Measurements from ENCODE around the gene CDK6.

CDK6 gene

DNA sequence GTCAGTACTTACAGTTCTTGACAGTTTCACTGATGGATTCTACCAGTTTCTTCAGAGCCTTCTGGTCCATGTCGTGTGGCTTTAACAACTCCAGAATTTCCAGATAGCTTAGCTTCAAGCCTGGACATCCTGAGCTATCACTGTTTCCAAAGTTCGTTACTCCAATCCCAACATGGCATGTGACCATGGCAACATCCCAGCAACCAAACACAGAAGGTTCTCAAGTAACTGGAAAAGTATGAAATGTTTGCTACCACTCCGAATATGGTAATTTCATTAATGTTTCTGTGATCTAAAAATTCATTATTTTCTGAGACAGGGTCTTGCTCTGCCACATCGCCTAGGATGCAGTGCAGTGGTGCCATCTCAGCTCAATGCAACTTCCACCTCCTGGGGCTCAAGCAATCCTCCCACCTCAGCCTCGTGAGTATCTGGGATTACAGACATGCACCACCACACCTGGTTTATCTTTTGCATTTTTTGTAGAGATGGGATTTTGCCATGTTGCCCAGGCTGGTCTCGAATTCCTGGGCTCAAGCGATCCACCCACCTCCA is 278.5 kb downstream of the CDK6 start:
- DNase-seq: no peak

DNA sequence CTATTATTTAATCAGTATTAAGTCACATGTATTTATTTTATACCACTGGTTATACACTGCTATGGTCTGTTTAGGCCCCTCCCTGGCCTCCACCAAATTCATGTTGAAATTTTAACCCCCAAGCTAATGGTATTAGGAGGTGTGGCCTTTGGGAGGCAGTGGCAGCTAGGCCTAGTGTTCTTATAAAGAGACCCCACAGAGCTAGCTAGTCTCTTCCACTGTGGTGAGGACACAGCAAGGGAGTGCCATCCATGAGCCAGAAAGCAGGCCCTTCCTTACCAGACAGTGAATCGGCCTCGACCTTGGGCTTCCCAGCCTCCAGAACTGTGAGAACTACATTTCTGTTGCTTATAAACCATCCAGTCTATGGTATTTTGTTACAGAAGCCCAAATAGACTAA is 279.1 kb downstream of the CDK6 start:
- DNase-seq: no peak

Measured in stimulated activated CD4-positive, alpha-beta T cell treated with anti-CD3 and anti-CD28 coated beads, Interleukin-4, amount 100 ng/mL, for 1 hour (primary cell).